Loucy (cell line): Measurements from ENCODE around the gene CNTNAP2.

Experiments
- CTCF ChIP-seq: fragments of 200-600 bp; sonication (generic); conservative IDR thresholded peaks from 2 replicates; pipeline ENCODE4 v1.5.1; 2014; ENCODE audit warnings: mild to moderate bottlenecking, antibody characterized with exemption, low read length
- EZH2phosphoT487 ChIP-seq: fragments of 200-600 bp; IDR thresholded peaks from 2 replicates; pipeline ENCODE4 v1.6.1; 2018; ENCODE audit warnings: antibody characterized with exemption, mild to moderate bottlenecking, moderate library complexity, borderline replicate concordance

DNA sequence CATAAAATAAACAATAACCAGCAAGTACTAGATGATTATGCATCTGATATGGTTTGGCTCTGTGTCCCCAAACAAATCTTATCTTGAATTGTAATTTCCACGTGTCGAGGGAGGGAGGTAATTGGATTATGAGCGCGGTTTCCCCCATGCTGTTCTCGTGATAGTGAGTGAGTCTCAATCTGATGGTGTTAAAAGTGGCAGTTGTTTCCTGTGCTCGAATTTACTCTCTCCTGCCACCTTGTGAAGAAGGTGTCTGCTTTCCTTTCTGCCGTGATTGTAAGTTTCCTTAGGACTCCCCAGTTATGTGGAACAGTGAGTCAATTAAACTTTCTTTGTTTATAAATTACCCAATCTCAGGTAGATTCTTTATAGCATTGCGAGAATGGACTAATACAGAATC lies 15.1 kb downstream of the CNTNAP2 start:
- TF ChIP-seq CTCF (no peak), EZH2phosphoT487 (no peak)
